Spinal cord (tissue), 10 donors: ENCODE data around the gene ESYT3. TPM values are rescaled to one million over a fixed set of nuclear protein-coding genes. Genes with fewer than 3 reads are reported as not detected.

ENCODE experiments used
- DNase-seq, 6 donors: peaks; one replicate each; pipeline versions ENCODE4 v3.0.0 to v3.0.0-alpha.2; 2013 to 2015; ENCODE audit warnings: low spot score in 6 of 6, low read depth in 4 of 6
- H3K27ac ChIP-seq: one replicate; pipeline ENCODE4 v1.5.1; 2013; ENCODE audit warnings: low read depth, low read length, control low read depth
- H3K27me3 ChIP-seq: one replicate; pipeline ENCODE4 v1.6.1; 2013; ENCODE audit warnings: low read length; ENCODE audit not compliant: control insufficient read depth, insufficient read depth
- H3K36me3 ChIP-seq: one replicate; pipeline ENCODE4 v1.6.1; 2013; ENCODE audit warnings: low read length; ENCODE audit not compliant: control insufficient read depth, insufficient read depth
- H3K4me1 ChIP-seq: one replicate; pipeline ENCODE4 v1.6.1; 2013; ENCODE audit warnings: low read length; ENCODE audit not compliant: control insufficient read depth, insufficient read depth
- H3K4me3 ChIP-seq: one replicate; pipeline ENCODE4 v1.5.1; 2013; ENCODE audit warnings: low read depth, low read length, control low read depth
- H3K9me3 ChIP-seq: one replicate; pipeline ENCODE4 v1.6.1; 2013; ENCODE audit warnings: low read length; ENCODE audit not compliant: control insufficient read depth, insufficient read depth
- WGBS: methylation state at CpG from one replicate; pipeline ENCODE4 v1.1.5; 2013; ENCODE audit warnings: missing lambda C conversion rate; ENCODE audit not compliant: insufficient coverage; 5-methylcytosine and 5-hydroxymethylcytosine counted together
- polyA plus RNA-seq, 2 donors: library from polyadenylated mRNA; unstranded; fragments of 120-200 nt; gene quantifications; one replicate each; pipeline ENCODE4 v1.2.1, GENCODE V29; 2013; ENCODE audit not compliant: insufficient read length in 2 of 2
- total RNA-seq, 2 donors: library from RNA; depleted of rRNA in 1 of 2; stranded (reverse); fragments of 120-200 nt in 1 of 2; fragments of >200 nt in 1 of 2; gene quantifications; one replicate each; pipeline versions ENCODE4 v1.2.3 to v1.2.4, GENCODE V29; 2013 to 2014
- donor health status: healthy.

ESYT3 gene
- total and polyA plus RNA-seq, 4 donors: 4.3 to 6.7 (median 5.7) TPM

DNA sequence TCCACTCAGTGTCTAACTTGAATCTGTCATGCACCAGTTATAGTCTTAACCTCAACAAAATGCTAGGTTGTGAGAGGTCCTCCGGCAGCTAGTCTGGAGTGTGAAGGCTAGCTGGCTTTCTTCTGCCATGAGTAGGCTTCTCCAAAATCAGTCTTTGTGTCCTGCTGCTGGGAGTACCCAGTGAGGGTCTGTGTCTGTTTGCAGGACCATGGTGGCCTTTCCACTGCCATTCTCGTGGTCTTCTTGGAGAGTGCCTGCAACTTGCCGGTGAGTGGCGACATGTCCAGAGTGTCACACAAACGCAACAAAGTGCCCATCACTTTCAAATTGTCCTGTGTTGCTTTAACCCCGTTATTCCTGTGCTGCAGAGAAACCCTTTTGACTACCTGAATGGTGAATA is 34.0 kb downstream of the ESYT3 start:
- Histone ChIP-seq H3K4me3 (no peak overlapping the region), H3K9me3 (no peaks in the 10 kb centered on the region), H3K4me1 (no peaks in the 10 kb centered on the region), H3K27ac (no peak overlapping the region), H3K27me3 (no peaks in the 10 kb centered on the region), H3K36me3 (peaks cover 4% of the 10 kb centered on the region)
- 74% methylated on average over 6 of the region's 6 CpGs for WGBS
- DNase-seq: no peak

DNA sequence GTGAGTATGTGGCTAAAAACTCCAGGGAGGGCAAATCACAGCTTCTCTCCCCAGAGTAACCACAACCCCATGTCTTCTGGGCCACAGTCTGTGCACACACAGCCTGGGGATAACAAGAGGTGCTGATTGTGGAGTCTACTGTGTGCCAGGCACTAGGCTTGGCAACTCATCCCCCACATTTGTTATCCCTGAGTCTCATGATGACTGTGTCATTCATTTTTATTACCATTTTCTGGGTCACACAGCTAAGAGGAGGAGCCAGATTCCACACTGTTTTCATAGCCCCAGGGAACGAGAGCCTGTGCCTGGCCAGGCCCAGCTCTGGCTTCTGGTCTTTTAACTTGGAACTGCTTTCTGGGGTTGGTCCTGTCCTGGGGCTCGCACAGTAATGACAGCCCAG is 34.5 kb downstream of the ESYT3 start:
- 29% methylated on average over 1 of the region's 2 CpGs for WGBS
- Histone ChIP-seq H3K27me3 (no peaks in the 10 kb centered on the region), H3K4me3 (no peak overlapping the region), H3K9me3 (no peaks in the 10 kb centered on the region), H3K4me1 (no peaks in the 10 kb centered on the region), H3K27ac (no peak overlapping the region), H3K36me3 (peaks cover 4% of the 10 kb centered on the region)
- DNase-seq: no peak

DNA sequence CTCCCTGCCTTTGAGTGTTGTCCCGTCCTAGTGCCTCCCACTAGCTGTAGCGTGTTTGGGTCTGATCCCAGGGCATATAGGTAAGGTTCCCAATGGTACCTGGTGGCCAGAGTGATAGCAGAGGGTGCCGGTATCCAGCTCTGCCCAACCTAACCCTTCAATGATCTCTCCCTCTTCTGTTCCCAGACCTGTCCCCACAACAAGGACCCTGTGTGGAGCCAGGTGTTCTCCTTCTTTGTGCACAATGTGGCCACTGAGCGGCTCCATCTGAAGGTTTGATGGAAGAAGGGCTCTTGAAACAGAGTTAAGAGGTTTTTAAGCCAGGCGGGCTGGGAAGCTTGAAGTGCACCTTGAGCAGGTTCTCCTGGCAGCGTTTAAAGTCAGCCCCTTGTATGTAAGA is 35.5 kb downstream of the ESYT3 start:
- Histone ChIP-seq H3K4me1 (no peaks in the 10 kb centered on the region), H3K27me3 (no peaks in the 10 kb centered on the region), H3K4me3 (no peak overlapping the region), H3K27ac (no peak overlapping the region), H3K9me3 (no peaks in the 10 kb centered on the region), H3K36me3 (peaks cover 4% of the 10 kb centered on the region)
- no peak for DNase-seq
- 97% methylated on average over 4 of the region's 6 CpGs for WGBS

DNA sequence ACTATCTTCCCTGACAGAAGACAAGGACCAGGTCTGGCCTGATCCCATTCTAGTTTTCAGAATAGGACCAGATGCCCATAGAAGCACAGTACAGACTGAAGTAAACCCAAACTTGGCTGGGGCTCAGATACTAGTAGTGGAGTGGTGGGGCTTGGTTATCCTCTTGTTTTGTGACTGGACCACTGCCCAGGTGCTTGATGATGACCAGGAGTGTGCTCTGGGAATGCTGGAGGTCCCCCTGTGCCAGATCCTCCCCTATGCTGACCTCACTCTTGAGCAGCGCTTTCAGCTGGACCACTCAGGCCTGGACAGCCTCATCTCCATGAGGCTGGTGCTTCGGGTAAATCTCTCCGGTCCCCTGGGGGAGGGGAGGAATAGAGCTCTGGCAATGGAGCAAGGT is 36.3 kb downstream of the ESYT3 start:
- Histone ChIP-seq H3K9me3 (no peaks in the 10 kb centered on the region), H3K4me3 (no peak overlapping the region), H3K4me1 (no peaks in the 10 kb centered on the region), H3K27ac (no peak overlapping the region), H3K36me3 (peaks cover 2% of the 10 kb centered on the region), H3K27me3 (no peaks in the 10 kb centered on the region)
- no peak for DNase-seq
- WGBS: 93% methylated on average over 2 of the region's 3 CpGs

DNA sequence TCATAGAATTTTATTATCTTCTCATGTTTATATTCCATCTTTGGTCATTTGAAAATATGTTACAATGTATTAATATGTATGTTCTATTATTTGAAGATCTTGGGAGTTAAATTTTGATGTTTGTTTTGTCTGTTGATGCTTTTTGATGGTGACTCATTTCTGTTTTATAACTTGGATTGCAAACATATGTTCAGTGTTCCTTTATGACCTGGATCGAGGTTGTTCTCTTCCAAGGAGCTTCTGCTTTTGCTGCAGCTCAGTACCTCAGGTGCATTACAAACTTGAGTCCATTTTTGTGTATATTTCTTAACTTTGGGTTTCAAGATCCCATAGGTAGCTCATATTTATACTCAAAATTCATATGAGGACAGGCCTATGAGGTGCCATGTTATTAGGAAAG is 37.1 kb downstream of the ESYT3 start:
- no peaks in the 10 kb centered on the region for H3K4me1 ChIP-seq
- no peak overlapping the region for H3K27ac ChIP-seq
- H3K9me3 ChIP-seq: no peaks in the 10 kb centered on the region
- no CpG with 5 or more reads among the region's 1 CpG for WGBS
- H3K4me3 ChIP-seq: no peak overlapping the region
- no peak for DNase-seq
- peaks cover 2% of the 10 kb centered on the region for H3K36me3 ChIP-seq
- no peaks in the 10 kb centered on the region for H3K27me3 ChIP-seq

DNA sequence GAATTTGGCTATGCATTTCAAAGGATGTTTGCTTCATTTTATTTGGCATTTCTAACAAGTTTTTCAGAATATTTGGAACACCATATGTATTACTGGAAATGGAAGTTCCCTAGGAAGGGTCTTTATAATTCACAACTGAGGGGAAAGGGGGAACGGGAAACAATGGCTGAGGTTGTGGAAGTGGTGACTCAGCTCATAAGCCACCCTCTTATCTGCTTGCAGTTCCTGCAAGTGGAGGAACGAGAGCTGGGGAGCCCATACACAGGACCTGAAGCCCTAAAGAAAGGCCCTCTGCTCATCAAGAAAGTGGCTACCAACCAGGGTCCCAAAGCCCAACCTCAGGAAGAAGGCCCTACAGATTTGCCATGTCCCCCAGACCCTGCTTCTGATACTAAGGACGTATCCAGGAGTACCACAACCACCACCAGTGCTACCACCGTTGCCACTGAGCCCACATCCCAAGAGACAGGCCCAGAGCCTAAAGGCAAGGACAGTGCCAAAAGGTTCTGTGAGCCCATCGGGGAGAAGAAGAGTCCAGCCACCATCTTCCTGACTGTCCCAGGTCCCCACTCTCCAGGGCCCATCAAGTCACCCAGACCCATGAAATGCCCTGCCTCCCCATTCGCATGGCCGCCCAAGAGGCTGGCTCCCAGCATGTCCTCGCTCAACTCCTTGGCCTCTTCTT is 37.9 kb downstream of the ESYT3 start:
- WGBS: 98% methylated on average over 6 of the region's 8 CpGs
- H3K36me3 ChIP-seq: peaks cover 2% of the 10 kb centered on the region

DNA sequence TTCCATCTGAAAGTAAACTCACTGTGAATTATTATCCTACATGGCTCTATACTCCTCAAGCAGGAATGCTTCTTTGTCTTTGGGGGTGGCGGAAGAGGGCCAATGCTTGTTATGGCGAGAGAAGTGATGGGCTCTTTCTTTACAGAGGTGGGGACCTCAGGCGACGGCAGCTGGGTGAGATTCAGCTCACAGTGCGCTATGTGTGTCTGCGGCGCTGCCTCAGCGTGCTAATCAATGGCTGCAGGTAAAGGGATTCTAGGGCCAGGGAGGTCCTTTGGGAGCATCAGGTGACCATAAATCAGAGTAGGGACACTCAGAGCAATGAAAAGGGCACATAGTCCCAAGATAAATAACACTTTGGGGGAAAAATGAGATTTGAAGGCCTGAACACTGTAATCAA is 39.0 kb downstream of the ESYT3 start:
- H3K4me3 ChIP-seq: no peak overlapping the region
- DNase-seq: no peak
- H3K27ac ChIP-seq: no peak overlapping the region
- H3K9me3 ChIP-seq: no peaks in the 10 kb centered on the region
- H3K36me3 ChIP-seq: peaks cover 2% of the 10 kb centered on the region
- 96% methylated on average over 8 of the region's 8 CpGs for WGBS
- no peaks in the 10 kb centered on the region for H3K27me3 ChIP-seq
- no peaks in the 10 kb centered on the region for H3K4me1 ChIP-seq

More for the DNA sequence above, 37.9 kb downstream of the ESYT3 start:
- Histone ChIP-seq H3K4me1 (no peaks in the 10 kb centered on the region), H3K9me3 (no peaks in the 10 kb centered on the region), H3K27me3 (no peaks in the 10 kb centered on the region), H3K4me3 (no peak overlapping the region), H3K27ac (no peak overlapping the region)
- no peak for DNase-seq

DNA sequence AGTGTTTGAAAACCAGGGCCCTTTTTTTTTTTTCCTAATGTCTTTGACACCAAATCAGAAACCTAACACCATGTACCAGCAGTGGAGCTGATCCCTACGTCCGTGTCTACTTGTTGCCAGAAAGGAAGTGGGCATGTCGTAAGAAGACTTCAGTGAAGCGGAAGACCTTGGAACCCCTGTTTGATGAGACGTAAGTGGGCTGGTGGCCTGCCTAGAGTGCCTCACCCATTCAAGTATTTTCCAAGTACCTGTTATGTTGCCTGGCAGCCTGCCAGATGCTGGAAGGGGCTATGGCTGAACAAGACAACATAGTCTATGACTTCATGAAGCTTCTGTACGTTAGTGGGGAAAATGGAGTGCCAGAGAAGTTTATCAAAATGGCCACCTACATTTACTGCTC is 39.7 kb downstream of the ESYT3 start:
- Histone ChIP-seq H3K27me3 (no peaks in the 10 kb centered on the region), H3K9me3 (no peaks in the 10 kb centered on the region), H3K27ac (no peak overlapping the region), H3K36me3 (peaks cover 2% of the 10 kb centered on the region), H3K4me3 (no peak overlapping the region), H3K4me1 (no peaks in the 10 kb centered on the region)
- DNase-seq: no peak
- 92% methylated on average over 2 of the region's 6 CpGs for whole genome bisulfite sequencing

DNA sequence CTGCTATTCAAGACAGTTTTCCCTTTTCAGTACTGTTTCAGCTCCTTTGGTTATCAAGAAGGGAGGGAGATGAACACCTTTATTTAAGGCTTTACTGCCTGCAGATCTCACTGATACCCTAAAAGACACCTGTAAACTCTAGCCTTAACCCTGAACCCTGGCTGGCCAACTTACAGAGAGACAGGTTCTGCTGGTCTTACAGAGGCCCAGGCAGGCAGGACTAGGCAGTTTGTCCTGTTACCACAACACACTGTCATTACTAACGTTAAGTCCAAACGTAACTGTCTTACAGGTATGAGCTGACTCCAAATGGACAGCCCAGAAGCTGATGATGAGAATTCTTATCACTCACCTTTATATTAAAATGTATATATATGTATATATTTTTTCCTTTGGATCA is 42.1 kb downstream of the ESYT3 start:
- H3K27me3 ChIP-seq: no peaks in the 10 kb centered on the region
- no peak overlapping the region for H3K27ac ChIP-seq
- no peaks in the 10 kb centered on the region for H3K4me1 ChIP-seq
- H3K4me3 ChIP-seq: no peak overlapping the region
- H3K9me3 ChIP-seq: no peaks in the 10 kb centered on the region
- no peak for DNase-seq
- peaks cover 2% of the 10 kb centered on the region for H3K36me3 ChIP-seq
- WGBS: no CpG with 5 or more reads among the region's 2 CpGs

DNA sequence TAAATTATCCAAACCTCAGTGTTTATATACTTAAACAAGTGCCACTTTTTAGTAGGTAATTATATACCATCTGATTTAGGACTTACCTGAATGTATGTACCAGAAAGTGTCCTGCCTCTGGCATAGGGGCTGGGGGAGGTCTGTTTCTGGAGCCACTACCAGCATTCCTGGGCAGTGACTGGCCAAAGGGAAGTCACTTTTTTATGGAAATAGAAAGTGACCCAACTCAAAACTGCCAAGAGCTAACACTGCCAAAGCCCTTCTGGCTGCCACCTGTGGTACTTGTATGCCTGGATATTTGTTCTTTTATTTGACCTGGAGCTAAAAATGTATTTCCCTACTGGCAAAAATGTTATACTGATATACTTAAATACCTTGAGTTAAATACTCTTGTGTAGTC is 42.7 kb downstream of the ESYT3 start:
- Histone ChIP-seq H3K4me1 (no peaks in the 10 kb centered on the region), H3K4me3 (no peak overlapping the region), H3K36me3 (peaks cover 2% of the 10 kb centered on the region), H3K9me3 (no peaks in the 10 kb centered on the region), H3K27me3 (no peaks in the 10 kb centered on the region), H3K27ac (no peak overlapping the region)
- no peak for DNase-seq
